ENCODE measurements around the gene RNF103.
"Not testable (repeated sequence)": the region's sequence is repeated elsewhere in the genome, so short reads cannot be mapped to it uniquely, and the experiment has no call there.

The RNF103 gene

GRCh38 chr2:86624267-86624547 lies 542 bp upstream of the RNF103 start:
- no peak for DNase-seq

- peak; percentile 38 for DNase-seq
These were observed 597 bp downstream of the RNF103 start for GRCh38 chr2:86623043-86623493.

- DNase-seq: peak; percentile 48
These were observed 1.1 kb downstream of the RNF103 start for GRCh38 chr2:86622519-86623042.

GRCh38 chr2:86621280-86621943 lies 2.3 kb downstream of the RNF103 start:
- peak; percentile 43 for DNase-seq

- DNase-seq: no peak
These were observed 5.9 kb downstream of the RNF103 start for GRCh38 chr2:86617738-86618137.

- DNase-seq: no peak
These were observed 6.5 kb downstream of the RNF103 start for GRCh38 chr2:86617153-86617552.

GRCh38 chr2:86616502-86616901 lies 7.2 kb downstream of the RNF103 start:
- no peak for DNase-seq

- no peak for DNase-seq
These were observed 8.1 kb downstream of the RNF103 start for GRCh38 chr2:86615596-86615995.

GRCh38 chr2:86613515-86613914 lies 10.2 kb downstream of the RNF103 start:
- DNase-seq: no peak

GRCh38 chr2:86610871-86611270 lies 12.8 kb downstream of the RNF103 start:
- no peak for DNase-seq

GRCh38 chr2:86608832-86609410 lies 14.7 kb downstream of the RNF103 start:
- DNase-seq: no peak

- peak; percentile 15 for DNase-seq
These were observed 19.8 kb downstream of the RNF103 start for GRCh38 chr2:86603905-86604304.

GRCh38 chr2:86598966-86599365 lies 24.7 kb downstream of the RNF103 start:
- DNase-seq: no peak

- no peak for DNase-seq
These were observed 27.5 kb downstream of the RNF103 start for GRCh38 chr2:86596118-86596517.

- DNase-seq: no peak
These were observed 30.4 kb downstream of the RNF103 start for GRCh38 chr2:86593266-86593665.

- DNase-seq: no peak
These were observed 31.0 kb downstream of the RNF103 start for GRCh38 chr2:86592547-86593230.

- DNase-seq: not testable (repeated sequence)
These were observed 34.0 kb downstream of the RNF103 start for GRCh38 chr2:86589701-86590100.

- DNase-seq: peak; percentile 51
These were observed 39.3 kb downstream of the RNF103 start for GRCh38 chr2:86584151-86584913.

GRCh38 chr2:86580560-86580959 lies 43.1 kb downstream of the RNF103 start:
- no peak for DNase-seq

GRCh38 chr2:86577817-86578456 lies 45.7 kb downstream of the RNF103 start:
- no peak for DNase-seq

- no peak for DNase-seq
These were observed 53.6 kb downstream of the RNF103 start for GRCh38 chr2:86570059-86570458.

GRCh38 chr2:86566821-86567190 lies 56.9 kb downstream of the RNF103 start:
- DNase-seq: no peak

All from hematopoietic multipotent progenitor cell treated with erythropoietin and hydrocortisone succinate and interleukin-3 and kit ligand, for 8 days (in vitro differentiated cells).